AG09319 (cell line): Measurements from ENCODE around the gene CEP164.

Experiments used
- DNase-seq: peaks from one replicate; pipeline ENCODE4 v3.0.0-alpha.2; 2010; ENCODE audit warnings: low read depth; ENCODE audit errors: extremely low read depth
- TF ChIP-seq, protein P1 (sequence below): IDR thresholded peaks from 2 replicates; pipeline ENCODE4 v1.5.1; 2011; ENCODE audit warnings: low read depth, mild to moderate bottlenecking, inconsistent platforms, low read length, moderate library complexity

The CEP164 gene

DNA sequence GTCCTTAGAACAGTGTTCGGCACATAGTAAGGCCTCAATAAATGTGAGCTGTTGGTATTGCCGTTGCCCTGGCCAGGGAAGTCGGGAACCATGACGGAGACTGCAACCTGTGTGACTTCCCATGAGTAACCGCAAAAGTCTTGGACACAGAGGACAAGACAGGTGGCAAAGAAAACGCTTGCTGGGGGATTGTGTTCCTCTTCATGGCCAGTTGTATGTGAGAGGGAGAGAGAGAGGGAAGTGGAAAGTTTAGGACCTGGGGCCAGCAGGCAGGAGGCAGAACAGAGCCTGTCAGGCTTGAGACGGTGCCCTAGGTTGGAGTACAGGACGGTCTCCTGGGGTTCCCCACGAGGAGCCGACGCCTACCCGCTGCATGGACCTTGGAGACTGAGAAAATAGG lies 90.2 kb downstream of the CEP164 start:
- TF ChIP-seq, protein P1, sequence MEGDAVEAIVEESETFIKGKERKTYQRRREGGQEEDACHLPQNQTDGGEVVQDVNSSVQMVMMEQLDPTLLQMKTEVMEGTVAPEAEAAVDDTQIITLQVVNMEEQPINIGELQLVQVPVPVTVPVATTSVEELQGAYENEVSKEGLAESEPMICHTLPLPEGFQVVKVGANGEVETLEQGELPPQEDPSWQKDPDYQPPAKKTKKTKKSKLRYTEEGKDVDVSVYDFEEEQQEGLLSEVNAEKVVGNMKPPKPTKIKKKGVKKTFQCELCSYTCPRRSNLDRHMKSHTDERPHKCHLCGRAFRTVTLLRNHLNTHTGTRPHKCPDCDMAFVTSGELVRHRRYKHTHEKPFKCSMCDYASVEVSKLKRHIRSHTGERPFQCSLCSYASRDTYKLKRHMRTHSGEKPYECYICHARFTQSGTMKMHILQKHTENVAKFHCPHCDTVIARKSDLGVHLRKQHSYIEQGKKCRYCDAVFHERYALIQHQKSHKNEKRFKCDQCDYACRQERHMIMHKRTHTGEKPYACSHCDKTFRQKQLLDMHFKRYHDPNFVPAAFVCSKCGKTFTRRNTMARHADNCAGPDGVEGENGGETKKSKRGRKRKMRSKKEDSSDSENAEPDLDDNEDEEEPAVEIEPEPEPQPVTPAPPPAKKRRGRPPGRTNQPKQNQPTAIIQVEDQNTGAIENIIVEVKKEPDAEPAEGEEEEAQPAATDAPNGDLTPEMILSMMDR = no peak
- no peak for DNase-seq

DNA sequence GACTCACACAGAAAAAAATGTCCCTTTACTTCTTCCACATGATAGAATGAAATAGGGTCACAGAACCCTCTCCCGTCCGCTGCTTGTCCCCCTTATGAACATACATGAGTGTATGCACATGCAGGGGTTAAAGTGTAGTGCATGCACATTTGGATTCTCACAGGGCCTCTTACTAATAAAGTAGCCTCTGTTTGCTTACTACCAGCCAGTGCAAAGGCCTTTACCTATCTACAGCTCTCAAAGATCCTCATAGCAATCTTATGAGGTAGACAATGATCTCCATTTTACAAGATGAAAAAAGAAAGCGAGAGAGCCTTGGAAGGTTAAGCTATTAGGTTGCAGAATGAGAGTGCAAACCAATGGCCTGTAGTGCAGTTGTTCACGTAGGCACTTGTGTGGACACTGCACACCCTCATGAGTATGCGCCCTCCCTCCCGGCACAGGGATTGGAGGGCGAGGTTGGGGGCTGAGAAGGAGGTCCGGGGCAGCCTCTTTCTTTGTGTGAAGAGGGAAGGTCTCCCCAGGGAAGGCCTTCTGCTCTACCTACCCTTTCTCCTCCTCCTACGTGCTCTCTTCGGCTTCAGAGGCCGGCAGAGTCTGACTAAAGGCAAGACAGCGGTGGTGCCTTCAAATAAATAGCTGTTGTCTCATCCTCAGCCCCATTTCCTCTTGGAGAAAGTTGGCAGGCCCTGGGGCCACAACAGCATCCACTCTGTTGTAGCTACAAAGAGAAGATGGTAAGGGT lies 91.3 kb downstream of the CEP164 start:
- DNase-seq = no peak
- TF ChIP-seq, protein P1 = no peak

DNA sequence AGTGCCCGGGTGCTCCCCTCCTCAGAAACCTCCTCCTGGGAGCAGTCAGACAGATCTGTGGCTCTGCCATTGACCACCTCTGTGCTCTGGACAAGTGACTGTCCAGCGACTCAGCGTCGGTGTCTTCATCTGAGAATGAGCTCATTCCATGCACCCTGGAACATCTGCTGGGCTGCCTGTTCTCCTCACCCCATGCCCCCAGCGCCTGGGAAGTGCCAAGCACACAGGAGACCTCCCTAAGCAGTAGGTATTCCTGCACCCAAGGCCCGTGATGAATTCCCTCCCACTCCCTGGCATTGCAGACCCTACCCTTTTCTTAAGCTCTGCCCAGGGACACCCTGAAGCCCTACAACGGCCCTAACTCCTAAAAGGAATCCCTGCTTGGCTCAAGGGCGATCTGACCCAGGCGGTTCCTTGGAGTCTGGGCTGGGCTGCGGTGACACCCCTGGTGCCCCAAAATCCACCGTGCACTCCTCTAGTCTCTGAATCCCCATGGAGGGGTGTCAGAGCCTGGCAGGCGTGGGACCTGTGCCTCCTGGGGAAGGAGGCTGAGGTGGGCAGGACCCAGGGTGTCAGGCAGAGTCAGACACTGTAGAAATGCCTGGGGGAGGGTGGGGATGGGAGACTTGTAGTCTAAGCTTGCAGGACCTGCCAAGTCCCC lies 92.0 kb downstream of the CEP164 start:
- TF ChIP-seq, protein P1 = no peak
- DNase-seq = no peak

DNA sequence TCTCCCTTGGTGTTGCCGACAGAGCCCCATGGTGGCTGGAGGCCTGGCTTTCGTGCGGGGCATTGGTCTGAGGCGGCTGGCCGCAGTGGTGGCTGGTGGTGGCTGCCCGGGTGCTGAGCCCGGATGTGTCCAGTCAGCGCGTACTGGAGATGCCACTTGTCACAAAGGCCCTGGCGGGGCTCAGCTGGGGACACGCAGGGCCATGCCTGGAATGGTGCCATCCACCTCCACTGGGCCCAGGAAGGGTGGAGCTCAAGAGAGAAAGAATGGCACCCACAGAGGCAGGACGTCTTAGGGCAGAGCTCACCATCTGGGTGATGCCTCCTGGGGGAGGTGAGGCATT lies 92.5 kb downstream of the CEP164 start:
- DNase-seq = no peak
- TF ChIP-seq, protein P1 = no peak

DNA sequence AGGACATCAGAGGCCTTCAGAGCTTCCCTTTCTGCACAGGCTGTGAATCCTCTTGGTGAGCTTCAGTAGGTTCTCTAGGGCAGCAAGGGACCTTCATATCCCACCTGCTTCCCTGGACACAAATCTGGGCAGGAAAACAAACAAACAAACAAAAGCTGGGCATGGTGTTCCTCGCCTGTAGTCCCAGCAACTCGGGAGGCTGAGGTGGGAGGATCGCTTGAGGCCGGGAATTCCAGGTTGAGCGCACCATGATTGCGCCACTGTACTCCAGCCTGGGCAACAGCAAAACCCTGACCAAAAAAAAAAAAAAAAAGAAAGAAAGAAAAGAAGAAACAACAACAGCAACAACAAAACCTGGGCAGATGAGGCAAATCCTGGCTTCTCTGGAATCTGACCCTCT lies 92.9 kb downstream of the CEP164 start:
- DNase-seq = no peak
- TF ChIP-seq, protein P1 = no peak

DNA sequence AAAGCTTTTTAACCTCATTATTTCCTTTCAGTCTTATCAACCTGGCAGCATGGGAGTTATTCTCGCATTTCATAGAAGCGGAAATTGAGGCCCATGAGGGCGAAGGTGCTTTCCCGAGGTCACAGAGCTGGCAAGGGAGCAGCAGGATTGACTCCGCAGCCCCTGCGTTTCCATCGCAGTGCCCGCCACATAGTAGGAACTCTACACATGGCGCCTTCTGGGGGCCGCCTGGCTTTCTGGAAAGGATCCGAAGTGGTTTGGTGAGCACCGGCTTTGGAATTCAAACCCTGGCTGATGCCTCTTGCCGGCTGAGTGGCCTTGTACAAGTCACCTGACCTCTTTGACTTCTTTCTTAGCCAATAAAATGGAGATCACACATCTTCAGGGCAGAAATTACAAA lies 93.4 kb downstream of the CEP164 start:
- no peak for DNase-seq
- TF ChIP-seq, protein P1 = no peak

DNA sequence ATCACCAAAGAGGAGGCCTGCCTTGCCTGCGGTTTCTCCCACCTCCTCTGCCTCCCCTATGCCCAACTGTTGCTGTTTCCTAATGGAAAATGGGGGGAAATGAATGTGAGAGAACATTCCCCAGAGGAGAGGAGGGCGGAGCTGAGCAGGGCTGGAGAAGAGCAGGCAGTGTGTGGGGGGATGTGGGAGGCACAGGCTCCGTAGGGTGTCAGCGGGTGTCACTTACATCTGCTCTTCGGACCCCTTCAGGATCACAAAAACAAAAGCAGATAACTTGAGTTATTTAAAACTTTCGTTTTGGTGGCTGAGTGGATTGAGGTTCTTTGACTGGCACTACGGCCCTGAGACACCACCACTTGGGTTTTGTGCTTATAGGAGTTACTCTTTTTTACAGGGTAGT lies 93.8 kb downstream of the CEP164 start:
- TF ChIP-seq, protein P1 = no peak
- no peak for DNase-seq
